IMR-90 (cell line): ENCODE data around the gene WLS. TPM values are rescaled to one million over a fixed set of nuclear protein-coding genes. Genes with fewer than 3 reads are reported as not detected.

Source experiments
- ATAC-seq: fragments of 200-7000 bp; cut with Tn5 transposase; 2 replicates; pipeline ENCODE4 v1.9.1; 2020; ENCODE audit warnings: low read depth, mild to moderate bottlenecking, moderate library complexity
- BruUV-seq: library from RNA; stranded (reverse); fragments of 400-500 nt; replicated peaks from 2 replicates; lab custom pipeline; 2021; lab: Mats Ljungman, UMichigan
- CTCF ChIA-PET: fragments of 300-600 bp; formaldehyde crosslinking; extraction: SDS; loops from one replicate; lab custom pipeline; 2021; ENCODE audit warnings: antibody characterized with exemption; lab: Yijun Ruan, JAX
- POLR2A ChIA-PET: fragments of 300-600 bp; sonication (Branson Sonifier 250); formaldehyde crosslinking; loops from one replicate; lab custom pipeline; 2022; ENCODE audit warnings: antibody characterized with exemption; ENCODE audit not compliant: unreplicated experiment; lab: Charles Lee
- DNase-seq: peaks from one replicate; pipeline ENCODE4 v3.0.0; 2013
- H2AFZ ChIP-seq: replicated peaks from 2 replicates; pipeline ENCODE3; 2013; ENCODE audit warnings: low read length, mild to moderate bottlenecking; ENCODE audit not compliant: poor library complexity
- H2AK5ac ChIP-seq: 2 replicates; pipeline ENCODE4 v1.6.1; 2013; ENCODE audit warnings: low read depth, low read length, inconsistent platforms
- H2AK9ac ChIP-seq: replicated peaks from 2 replicates; pipeline ENCODE3; 2013; ENCODE audit warnings: mild to moderate bottlenecking, low read depth, low read length, moderate library complexity; ENCODE audit not compliant: poor library complexity
- H2BK120ac ChIP-seq: 2 replicates; pipeline ENCODE4 v1.6.1; 2013; ENCODE audit warnings: low read depth, low read length, inconsistent platforms
- H2BK15ac ChIP-seq: 3 replicates; pipeline ENCODE4 v1.6.1; 2013; ENCODE audit warnings: low read depth, low read length, inconsistent platforms
- H2BK20ac ChIP-seq: 2 replicates; pipeline ENCODE4 v1.6.1; 2013; ENCODE audit warnings: low read depth, mild to moderate bottlenecking, inconsistent platforms, low read length, moderate library complexity
- H2BK5ac ChIP-seq: 2 replicates; pipeline ENCODE4 v1.6.1; 2013; ENCODE audit warnings: mild to moderate bottlenecking, low read depth, low read length, inconsistent platforms; ENCODE audit not compliant: poor library complexity, severe bottlenecking
- H3K14ac ChIP-seq: replicated peaks from 2 replicates; pipeline ENCODE4 v1.6.1; 2013; ENCODE audit warnings: low read depth, low read length, inconsistent platforms
- H3K18ac ChIP-seq: 2 replicates; pipeline ENCODE4 v1.6.1; 2013; ENCODE audit warnings: low read depth, low read length, control low read depth
- H3K23ac ChIP-seq: 2 replicates; pipeline ENCODE4 v1.6.1; 2013; ENCODE audit warnings: low read depth, low read length, inconsistent platforms
- H3K27ac ChIP-seq: 2 replicates; pipeline ENCODE4 v1.5.1; 2013; ENCODE audit warnings: mild to moderate bottlenecking, control low read depth, low read length; ENCODE audit not compliant: insufficient read depth
- H3K27me3 ChIP-seq: 2 replicates; pipeline ENCODE4 v1.6.1; 2013; ENCODE audit warnings: low read length; ENCODE audit not compliant: control insufficient read depth, insufficient read depth
- H3K36me3 ChIP-seq: 2 replicates; pipeline ENCODE4 v1.6.1; 2013; ENCODE audit warnings: low read length, mixed read lengths; ENCODE audit not compliant: control insufficient read depth, insufficient read depth
- H3K4ac ChIP-seq: 2 replicates; pipeline ENCODE4 v1.6.1; 2013; ENCODE audit warnings: low read depth, low read length, inconsistent platforms
- H3K4me1 ChIP-seq: 2 replicates; pipeline ENCODE4 v1.6.1; 2013; ENCODE audit warnings: low read length, mixed read lengths; ENCODE audit not compliant: control insufficient read depth, insufficient read depth
- H3K4me2 ChIP-seq: 2 replicates; pipeline ENCODE4 v1.6.1; 2013; ENCODE audit warnings: low read depth, mild to moderate bottlenecking, control low read depth, low read length, moderate library complexity
- H3K4me3 ChIP-seq: 2 replicates; pipeline ENCODE4 v1.5.1; 2013; ENCODE audit warnings: low read depth, mild to moderate bottlenecking, control low read depth, low read length, moderate library complexity; ENCODE audit not compliant: insufficient read depth
- H3K56ac ChIP-seq: 2 replicates; pipeline ENCODE4 v1.6.1; 2013; ENCODE audit warnings: low read length, inconsistent platforms; ENCODE audit not compliant: insufficient read depth; ENCODE audit errors: extremely low read depth
- H3K79me1 ChIP-seq, 2 experiments: 2 replicates each; pipeline ENCODE4 v1.6.1; 2013; ENCODE audit warnings: low read length in 2 of 2, inconsistent platforms in 1 of 2, low read depth in 1 of 2
- H3K9ac ChIP-seq: 2 replicates; pipeline ENCODE4 v1.6.1; 2013; ENCODE audit warnings: low read depth, low read length, control low read depth
- H3K9me1 ChIP-seq: 2 replicates; pipeline ENCODE4 v1.6.1; 2013; ENCODE audit warnings: low read length, inconsistent platforms; ENCODE audit not compliant: insufficient read depth
- H3K9me3 ChIP-seq: 2 replicates; pipeline ENCODE4 v1.6.1; 2013; ENCODE audit warnings: low read length; ENCODE audit not compliant: control insufficient read depth, insufficient read depth
- H4K20me1 ChIP-seq: 2 replicates; pipeline ENCODE4 v1.6.1; 2013; ENCODE audit warnings: low read length, inconsistent platforms; ENCODE audit not compliant: insufficient read depth
- H4K5ac ChIP-seq: 2 replicates; pipeline ENCODE4 v1.6.1; 2013; ENCODE audit warnings: mild to moderate bottlenecking, low read depth, low read length, control low read depth
- H4K8ac ChIP-seq, 2 experiments: 2 replicates each; pipeline ENCODE4 v1.6.1; 2013; ENCODE audit warnings: low read depth in 2 of 2, low read length in 2 of 2, control low read depth in 1 of 2, inconsistent platforms in 1 of 2
- H4K91ac ChIP-seq: 2 replicates; pipeline ENCODE4 v1.6.1; 2013; ENCODE audit warnings: low read depth, low read length, inconsistent platforms; ENCODE audit not compliant: insufficient read depth
- BHLHE40 ChIP-seq: fragments of 150-350 bp; IDR thresholded peaks from 2 replicates; pipeline ENCODE4 v1.6.1; 2016; ENCODE audit warnings: mild to moderate bottlenecking, low read depth, low read length
- CEBPB ChIP-seq: IDR thresholded peaks from 2 replicates; pipeline ENCODE4 v1.6.1; 2012; ENCODE audit warnings: low read depth, low read length, improper control_type of control experiment
- CHD1 ChIP-seq: IDR thresholded peaks from 2 replicates; pipeline ENCODE4 v1.6.1; 2012; ENCODE audit warnings: low read depth, low read length, improper control_type of control experiment
- ELK1 ChIP-seq: fragments of 150-350 bp; IDR thresholded peaks from 2 replicates; pipeline ENCODE4 v1.6.1; 2016; ENCODE audit warnings: low read depth, mild to moderate bottlenecking, low read length, moderate library complexity, borderline replicate concordance
- FOS ChIP-seq: fragments of 150-350 bp; IDR thresholded peaks from 2 replicates; pipeline ENCODE4 v1.6.1; 2016; ENCODE audit warnings: low read depth, low read length
- MAFK ChIP-seq: IDR thresholded peaks from 2 replicates; pipeline ENCODE4 v1.6.1; 2012; ENCODE audit warnings: low read depth, low read length, improper control_type of control experiment
- MAZ ChIP-seq: IDR thresholded peaks from 2 replicates; pipeline ENCODE4 v1.6.1; 2012; ENCODE audit warnings: low read depth, mild to moderate bottlenecking, low read length, improper control_type of control experiment, moderate library complexity, borderline replicate concordance
- MXI1 ChIP-seq: IDR thresholded peaks from 2 replicates; pipeline ENCODE4 v1.6.1; 2012; ENCODE audit warnings: low read depth, mild to moderate bottlenecking, low read length, moderate library complexity, borderline replicate concordance
- NFE2L2 ChIP-seq: fragments of 150-350 bp; IDR thresholded peaks from 2 replicates; pipeline ENCODE4 v1.6.1; 2016; ENCODE audit warnings: low read depth, mild to moderate bottlenecking, low read length
- POLR2A ChIP-seq: IDR thresholded peaks from 2 replicates; pipeline ENCODE4 v1.6.1; 2012; ENCODE audit warnings: mild to moderate bottlenecking, low read depth, low read length
- RAD21 ChIP-seq: IDR thresholded peaks from 2 replicates; pipeline ENCODE4 v1.6.1; 2012; ENCODE audit warnings: low read length, improper control_type of control experiment
- RCOR1 ChIP-seq: IDR thresholded peaks from 2 replicates; pipeline ENCODE4 v1.6.1; 2012; ENCODE audit warnings: mild to moderate bottlenecking, low read length, improper control_type of control experiment; ENCODE audit not compliant: insufficient replicate concordance
- RFX5 ChIP-seq: IDR thresholded peaks from 2 replicates; pipeline ENCODE4 v1.8.0; 2012; ENCODE audit warnings: low read depth, mild to moderate bottlenecking, low read length, moderate library complexity
- WGBS, 2 experiments: methylation state at CpG; one replicate each; pipeline versions ENCODE4 v1.1.5 to v1.1.7; 2013; ENCODE audit warnings: missing lambda C conversion rate in 2 of 2; ENCODE audit not compliant: insufficient read length in 1 of 2; ENCODE audit errors: extremely low coverage in 2 of 2; 5-methylcytosine and 5-hydroxymethylcytosine counted together
- dilution Hi-C: fragments of 300-500 bp; cut with HindIII; formaldehyde crosslinking; loops from one replicate; pipeline ENCODE4 v1.14.3; 2018; ENCODE audit warnings: low sequenced_read_pairs; ENCODE audit not compliant: unreplicated experiment
- in situ Hi-C: fragments of 300-500 bp; cut with MboI; formaldehyde crosslinking; loops from 3 replicates; pipeline ENCODE4 v1.14.3; 2019; ENCODE audit warnings: low sequenced_read_pairs, inconsistent platforms, mixed read lengths
- intact Hi-C: fragments of 100-400 bp; cut with micrococcal nuclease; formaldehyde crosslinking; loops from 2 replicates; pipeline ENCODE4 v1.10.0; 2022
- polyA plus RNA-seq, 3 experiments: library from polyadenylated mRNA; depleted of rRNA; stranded (reverse); fragments of >200 nt; gene quantifications; 2 replicates each; pipeline ENCODE4 v1.2.3, GENCODE V29; 2012; ENCODE audit warnings: low replicate concordance in 1 of 3
- total RNA-seq: library from RNA; depleted of rRNA; stranded (reverse); fragments of >200 nt; gene quantifications from 2 replicates; pipeline ENCODE4 v1.2.3, GENCODE V29; 2012
- TF ChIP-seq, protein P1 (sequence below): conservative IDR thresholded peaks from 2 replicates; pipeline ENCODE4 v1.5.1; 2012; ENCODE audit warnings: mild to moderate bottlenecking, low read depth, low read length, improper control_type of control experiment
- TF ChIP-seq, protein P2 (sequence below): fragments of 150-350 bp; IDR thresholded peaks from 2 replicates; pipeline ENCODE4 v1.6.1; 2017; ENCODE audit warnings: mild to moderate bottlenecking, antibody characterized with exemption, low read length, low read depth

Gene WLS
- total and polyA plus RNA-seq, 2 of the 4 experiments (the other 2 are of a cell fraction): 152 to 157 TPM

DNA sequence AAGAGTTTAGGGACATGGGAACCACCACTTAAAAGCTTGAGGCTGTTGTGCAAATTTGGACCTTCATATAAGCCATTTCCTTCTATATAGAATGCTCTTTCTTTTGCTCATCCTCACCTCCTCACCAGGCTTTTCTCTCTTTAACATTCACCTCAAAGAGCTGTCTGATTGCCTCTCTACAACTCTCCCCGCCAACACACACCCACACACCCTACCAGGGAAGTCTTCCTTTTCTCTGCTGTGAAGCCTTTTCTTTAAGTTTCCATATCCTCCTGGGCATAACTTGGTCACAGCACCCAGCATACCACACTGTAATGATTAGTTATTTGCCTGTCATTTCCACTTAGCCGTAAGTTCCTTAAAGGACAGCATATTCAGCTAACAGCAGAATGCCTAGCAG lies 40.6 kb downstream of the WLS start:
- POLR2A ChIA-PET: no interaction called here
- Histone ChIP-seq H3K36me3 (peaks cover 18% of the 10 kb centered on the region), H3K27ac (no peak overlapping the region), H4K20me1 (peaks cover 4% of the 10 kb centered on the region; the same call in 1 of the 2 replicates), H4K8ac (no peak overlapping the region), H4K91ac (no peak overlapping the region), H2AK9ac (no peak overlapping the region), H3K79me1 (peaks cover 22 to 46% of the 10 kb centered on the region in 2 experiments), H3K23ac (no peak overlapping the region), H2BK20ac (no peak overlapping the region), H3K4me1 (peaks cover 7% of the 10 kb centered on the region), H2BK5ac (peak overlapping the region; percentile 19), H3K56ac (no peak overlapping the region), H2BK15ac (no peak overlapping the region), H3K18ac (no peak overlapping the region), H3K4me3 (no peak overlapping the region), H4K5ac (no peak overlapping the region), H2AFZ (no peak overlapping the region), H3K14ac (no peak overlapping the region), H3K9ac (no peak overlapping the region), H2AK5ac (no peak overlapping the region), H3K27me3 (no peaks in the 10 kb centered on the region), H3K9me3 (peaks cover 3% of the 10 kb centered on the region; the same call in 1 of the 2 replicates), H2BK120ac (no peak overlapping the region), H3K4me2 (no peak overlapping the region), H3K9me1 (peaks cover 12% of the 10 kb centered on the region; the same call in 1 of the 2 replicates), H3K4ac (no peak overlapping the region)
- intact Hi-C loops: no loop called here
- CTCF ChIA-PET: no interaction called here
- 100% methylated on average over 1 of the region's 2 CpGs; no CpG with 5 or more reads in 1 of the 2 experiments for WGBS, 2 experiments
- DNase-seq: no peak
- in situ Hi-C loops: no loop called here
- TF ChIP-seq RCOR1 (no peak), RAD21 (no peak), MXI1 (no peak), ELK1 (no peak), CEBPB (no peak), NFE2L2 (no peak), RFX5 (no peak), POLR2A (no peak), CHD1 (no peak), MAZ (no peak), FOS (no peak), MAFK (no peak), BHLHE40 (no peak)
- TF ChIP-seq, protein P1, sequence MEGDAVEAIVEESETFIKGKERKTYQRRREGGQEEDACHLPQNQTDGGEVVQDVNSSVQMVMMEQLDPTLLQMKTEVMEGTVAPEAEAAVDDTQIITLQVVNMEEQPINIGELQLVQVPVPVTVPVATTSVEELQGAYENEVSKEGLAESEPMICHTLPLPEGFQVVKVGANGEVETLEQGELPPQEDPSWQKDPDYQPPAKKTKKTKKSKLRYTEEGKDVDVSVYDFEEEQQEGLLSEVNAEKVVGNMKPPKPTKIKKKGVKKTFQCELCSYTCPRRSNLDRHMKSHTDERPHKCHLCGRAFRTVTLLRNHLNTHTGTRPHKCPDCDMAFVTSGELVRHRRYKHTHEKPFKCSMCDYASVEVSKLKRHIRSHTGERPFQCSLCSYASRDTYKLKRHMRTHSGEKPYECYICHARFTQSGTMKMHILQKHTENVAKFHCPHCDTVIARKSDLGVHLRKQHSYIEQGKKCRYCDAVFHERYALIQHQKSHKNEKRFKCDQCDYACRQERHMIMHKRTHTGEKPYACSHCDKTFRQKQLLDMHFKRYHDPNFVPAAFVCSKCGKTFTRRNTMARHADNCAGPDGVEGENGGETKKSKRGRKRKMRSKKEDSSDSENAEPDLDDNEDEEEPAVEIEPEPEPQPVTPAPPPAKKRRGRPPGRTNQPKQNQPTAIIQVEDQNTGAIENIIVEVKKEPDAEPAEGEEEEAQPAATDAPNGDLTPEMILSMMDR: no peak
- TF ChIP-seq, protein P2, sequence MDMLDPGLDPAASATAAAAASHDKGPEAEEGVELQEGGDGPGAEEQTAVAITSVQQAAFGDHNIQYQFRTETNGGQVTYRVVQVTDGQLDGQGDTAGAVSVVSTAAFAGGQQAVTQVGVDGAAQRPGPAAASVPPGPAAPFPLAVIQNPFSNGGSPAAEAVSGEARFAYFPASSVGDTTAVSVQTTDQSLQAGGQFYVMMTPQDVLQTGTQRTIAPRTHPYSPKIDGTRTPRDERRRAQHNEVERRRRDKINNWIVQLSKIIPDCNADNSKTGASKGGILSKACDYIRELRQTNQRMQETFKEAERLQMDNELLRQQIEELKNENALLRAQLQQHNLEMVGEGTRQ: no peak
- dilution Hi-C loops: no loop called here
- BruUV-seq: no TSS peak
- ATAC-seq: no peak
